IMR-90 (cell line): Measurements from ENCODE around the gene TXNDC12. TPM values are rescaled to one million over a fixed set of nuclear protein-coding genes. Genes with fewer than 3 reads are reported as not detected.

Experiments used
- ATAC-seq: fragments of 200-7000 bp; cut with Tn5 transposase; 2 replicates; pipeline ENCODE4 v1.9.1; 2020; ENCODE audit warnings: low read depth, mild to moderate bottlenecking, moderate library complexity
- BruUV-seq: library from RNA; stranded (reverse); fragments of 400-500 nt; replicated peaks from 2 replicates; lab custom pipeline; 2021; lab: Mats Ljungman, UMichigan
- CTCF ChIA-PET: fragments of 300-600 bp; formaldehyde crosslinking; extraction: SDS; loops from one replicate; lab custom pipeline; 2021; ENCODE audit warnings: antibody characterized with exemption; lab: Yijun Ruan, JAX
- POLR2A ChIA-PET: fragments of 300-600 bp; sonication (Branson Sonifier 250); formaldehyde crosslinking; loops from one replicate; lab custom pipeline; 2022; ENCODE audit warnings: antibody characterized with exemption; ENCODE audit not compliant: unreplicated experiment; lab: Charles Lee
- DNase-seq: peaks from one replicate; pipeline ENCODE4 v3.0.0; 2013
- H2AFZ ChIP-seq: replicated peaks from 2 replicates; pipeline ENCODE3; 2013; ENCODE audit warnings: low read length, mild to moderate bottlenecking; ENCODE audit not compliant: poor library complexity
- H2AK5ac ChIP-seq: 2 replicates; pipeline ENCODE4 v1.6.1; 2013; ENCODE audit warnings: low read depth, low read length, inconsistent platforms
- H2AK9ac ChIP-seq: replicated peaks from 2 replicates; pipeline ENCODE3; 2013; ENCODE audit warnings: mild to moderate bottlenecking, low read depth, low read length, moderate library complexity; ENCODE audit not compliant: poor library complexity
- H2BK120ac ChIP-seq: 2 replicates; pipeline ENCODE4 v1.6.1; 2013; ENCODE audit warnings: low read depth, low read length, inconsistent platforms
- H2BK15ac ChIP-seq: 3 replicates; pipeline ENCODE4 v1.6.1; 2013; ENCODE audit warnings: low read depth, low read length, inconsistent platforms
- H2BK20ac ChIP-seq: 2 replicates; pipeline ENCODE4 v1.6.1; 2013; ENCODE audit warnings: low read depth, mild to moderate bottlenecking, inconsistent platforms, low read length, moderate library complexity
- H2BK5ac ChIP-seq: 2 replicates; pipeline ENCODE4 v1.6.1; 2013; ENCODE audit warnings: mild to moderate bottlenecking, low read depth, low read length, inconsistent platforms; ENCODE audit not compliant: poor library complexity, severe bottlenecking
- H3K14ac ChIP-seq: replicated peaks from 2 replicates; pipeline ENCODE4 v1.6.1; 2013; ENCODE audit warnings: low read depth, low read length, inconsistent platforms
- H3K18ac ChIP-seq: 2 replicates; pipeline ENCODE4 v1.6.1; 2013; ENCODE audit warnings: low read depth, low read length, control low read depth
- H3K23ac ChIP-seq: 2 replicates; pipeline ENCODE4 v1.6.1; 2013; ENCODE audit warnings: low read depth, low read length, inconsistent platforms
- H3K27ac ChIP-seq: 2 replicates; pipeline ENCODE4 v1.5.1; 2013; ENCODE audit warnings: mild to moderate bottlenecking, control low read depth, low read length; ENCODE audit not compliant: insufficient read depth
- H3K27me3 ChIP-seq: 2 replicates; pipeline ENCODE4 v1.6.1; 2013; ENCODE audit warnings: low read length; ENCODE audit not compliant: control insufficient read depth, insufficient read depth
- H3K36me3 ChIP-seq: 2 replicates; pipeline ENCODE4 v1.6.1; 2013; ENCODE audit warnings: low read length, mixed read lengths; ENCODE audit not compliant: control insufficient read depth, insufficient read depth
- H3K4ac ChIP-seq: 2 replicates; pipeline ENCODE4 v1.6.1; 2013; ENCODE audit warnings: low read depth, low read length, inconsistent platforms
- H3K4me1 ChIP-seq: 2 replicates; pipeline ENCODE4 v1.6.1; 2013; ENCODE audit warnings: low read length, mixed read lengths; ENCODE audit not compliant: control insufficient read depth, insufficient read depth
- H3K4me2 ChIP-seq: 2 replicates; pipeline ENCODE4 v1.6.1; 2013; ENCODE audit warnings: low read depth, mild to moderate bottlenecking, control low read depth, low read length, moderate library complexity
- H3K4me3 ChIP-seq: 2 replicates; pipeline ENCODE4 v1.5.1; 2013; ENCODE audit warnings: low read depth, mild to moderate bottlenecking, control low read depth, low read length, moderate library complexity; ENCODE audit not compliant: insufficient read depth
- H3K56ac ChIP-seq: 2 replicates; pipeline ENCODE4 v1.6.1; 2013; ENCODE audit warnings: low read length, inconsistent platforms; ENCODE audit not compliant: insufficient read depth; ENCODE audit errors: extremely low read depth
- H3K79me1 ChIP-seq, 2 experiments: 2 replicates each; pipeline ENCODE4 v1.6.1; 2013; ENCODE audit warnings: low read length in 2 of 2, inconsistent platforms in 1 of 2, low read depth in 1 of 2
- H3K9ac ChIP-seq: 2 replicates; pipeline ENCODE4 v1.6.1; 2013; ENCODE audit warnings: low read depth, low read length, control low read depth
- H3K9me1 ChIP-seq: 2 replicates; pipeline ENCODE4 v1.6.1; 2013; ENCODE audit warnings: low read length, inconsistent platforms; ENCODE audit not compliant: insufficient read depth
- H3K9me3 ChIP-seq: 2 replicates; pipeline ENCODE4 v1.6.1; 2013; ENCODE audit warnings: low read length; ENCODE audit not compliant: control insufficient read depth, insufficient read depth
- H4K20me1 ChIP-seq: 2 replicates; pipeline ENCODE4 v1.6.1; 2013; ENCODE audit warnings: low read length, inconsistent platforms; ENCODE audit not compliant: insufficient read depth
- H4K5ac ChIP-seq: 2 replicates; pipeline ENCODE4 v1.6.1; 2013; ENCODE audit warnings: mild to moderate bottlenecking, low read depth, low read length, control low read depth
- H4K8ac ChIP-seq, 2 experiments: 2 replicates each; pipeline ENCODE4 v1.6.1; 2013; ENCODE audit warnings: low read depth in 2 of 2, low read length in 2 of 2, control low read depth in 1 of 2, inconsistent platforms in 1 of 2
- H4K91ac ChIP-seq: 2 replicates; pipeline ENCODE4 v1.6.1; 2013; ENCODE audit warnings: low read depth, low read length, inconsistent platforms; ENCODE audit not compliant: insufficient read depth
- CEBPB ChIP-seq: IDR thresholded peaks from 2 replicates; pipeline ENCODE4 v1.6.1; 2012; ENCODE audit warnings: low read depth, low read length, improper control_type of control experiment
- CHD1 ChIP-seq: IDR thresholded peaks from 2 replicates; pipeline ENCODE4 v1.6.1; 2012; ENCODE audit warnings: low read depth, low read length, improper control_type of control experiment
- CTCF ChIP-seq: conservative IDR thresholded peaks from 2 replicates; pipeline ENCODE4 v1.5.1; 2012; ENCODE audit warnings: mild to moderate bottlenecking, low read depth, low read length, improper control_type of control experiment
- FOS ChIP-seq: fragments of 150-350 bp; IDR thresholded peaks from 2 replicates; pipeline ENCODE4 v1.6.1; 2016; ENCODE audit warnings: low read depth, low read length
- NFE2L2 ChIP-seq: fragments of 150-350 bp; IDR thresholded peaks from 2 replicates; pipeline ENCODE4 v1.6.1; 2016; ENCODE audit warnings: low read depth, mild to moderate bottlenecking, low read length
- POLR2A ChIP-seq: IDR thresholded peaks from 2 replicates; pipeline ENCODE4 v1.6.1; 2012; ENCODE audit warnings: mild to moderate bottlenecking, low read depth, low read length
- SMC3 ChIP-seq: fragments of 150-350 bp; IDR thresholded peaks from 2 replicates; pipeline ENCODE4 v1.6.1; 2016; ENCODE audit warnings: low read depth, mild to moderate bottlenecking, antibody characterized with exemption, low read length, moderate library complexity
- WGBS, 2 experiments: methylation state at CpG; one replicate each; pipeline versions ENCODE4 v1.1.5 to v1.1.7; 2013; ENCODE audit warnings: missing lambda C conversion rate in 2 of 2; ENCODE audit not compliant: insufficient read length in 1 of 2; ENCODE audit errors: extremely low coverage in 2 of 2; 5-methylcytosine and 5-hydroxymethylcytosine counted together
- dilution Hi-C: fragments of 300-500 bp; cut with HindIII; formaldehyde crosslinking; loops from one replicate; pipeline ENCODE4 v1.14.3; 2018; ENCODE audit warnings: low sequenced_read_pairs; ENCODE audit not compliant: unreplicated experiment
- in situ Hi-C: fragments of 300-500 bp; cut with MboI; formaldehyde crosslinking; loops from 3 replicates; pipeline ENCODE4 v1.14.3; 2019; ENCODE audit warnings: low sequenced_read_pairs, inconsistent platforms, mixed read lengths
- intact Hi-C: fragments of 100-400 bp; cut with micrococcal nuclease; formaldehyde crosslinking; loops from 2 replicates; pipeline ENCODE4 v1.10.0; 2022
- polyA plus RNA-seq, 3 experiments: library from polyadenylated mRNA; depleted of rRNA; stranded (reverse); fragments of >200 nt; gene quantifications; 2 replicates each; pipeline ENCODE4 v1.2.3, GENCODE V29; 2012; ENCODE audit warnings: low replicate concordance in 1 of 3
- total RNA-seq: library from RNA; depleted of rRNA; stranded (reverse); fragments of >200 nt; gene quantifications from 2 replicates; pipeline ENCODE4 v1.2.3, GENCODE V29; 2012

Gene TXNDC12
- total and polyA plus RNA-seq, 2 of the 4 experiments (the other 2 are of a cell fraction) = 24.4 to 29.9 TPM

DNA sequence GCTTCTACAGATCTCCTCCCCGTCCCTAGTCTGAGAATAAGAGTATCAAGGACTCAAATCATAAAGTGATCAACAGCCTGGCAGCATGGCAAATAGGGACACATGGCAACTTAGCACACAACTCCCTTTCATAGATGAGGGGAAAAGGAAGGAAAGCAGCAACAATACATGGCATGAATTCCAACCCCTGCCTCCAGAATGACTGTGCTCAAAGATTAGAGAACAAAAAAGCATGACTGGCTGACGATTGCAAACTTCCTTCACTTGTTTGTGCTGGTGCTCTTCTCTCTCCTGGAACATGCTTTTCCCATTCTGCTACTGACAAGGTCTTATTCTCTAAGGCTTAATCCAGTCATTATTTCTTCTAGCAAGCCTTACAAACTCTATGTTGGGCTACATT lies 32.9 kb downstream of the TXNDC12 start:
- no CpG with 5 or more reads among the region's 2 CpGs for WGBS, 2 experiments
- TF ChIP-seq FOS (no peak), POLR2A (no peak), CHD1 (no peak), CTCF (no peak), NFE2L2 (no peak), SMC3 (no peak), CEBPB (no peak)
- H2BK5ac ChIP-seq = no peak overlapping the region

More for the DNA sequence above, 32.9 kb downstream of the TXNDC12 start:
- no TSS peak for BruUV-seq
- no peak overlapping the region for H3K4ac ChIP-seq
- H3K18ac ChIP-seq = no peak overlapping the region
- H4K5ac ChIP-seq = no peak overlapping the region
- H4K20me1 ChIP-seq = no peaks in the 10 kb centered on the region
- H4K91ac ChIP-seq = no peak overlapping the region
- POLR2A ChIA-PET = no interaction called here
- H2BK20ac ChIP-seq = no peak overlapping the region
- no peak overlapping the region for H3K9ac ChIP-seq
- CTCF ChIA-PET = interaction anchor here (0.7 kb wide), 1 partner anchor 174 kb away, joined by 3 read pairs; no protein-coding TSS in a partner anchor
- peak overlapping the region; percentile 19 for H2AK9ac ChIP-seq
- peaks cover 5% of the 10 kb centered on the region; the same call in 1 of the 2 replicates for H3K9me1 ChIP-seq
- in situ Hi-C loops (no loop called here), intact Hi-C loops (no loop called here), dilution Hi-C loops (no loop called here)
- H3K4me1 ChIP-seq = no peaks in the 10 kb centered on the region
- H2AFZ ChIP-seq = no peak overlapping the region
- no peaks in the 10 kb centered on the region for H3K27me3 ChIP-seq
- H3K9me3 ChIP-seq = no peaks in the 10 kb centered on the region
- H2AK5ac ChIP-seq = no peak overlapping the region
- H4K8ac ChIP-seq = no peak overlapping the region
- peaks cover 32% of the 10 kb centered on the region for H3K36me3 ChIP-seq
- no peak overlapping the region for H3K56ac ChIP-seq
- H2BK120ac ChIP-seq = no peak overlapping the region
- H3K27ac ChIP-seq = no peak overlapping the region
- no peak for DNase-seq
- peaks cover 0 to 4% of the 10 kb centered on the region in 2 experiments; a peak in 1 of 4 replicates for H3K79me1 ChIP-seq
- no peak overlapping the region for H3K23ac ChIP-seq
- no peak overlapping the region for H3K4me2 ChIP-seq
- H2BK15ac ChIP-seq = no peak overlapping the region
- H3K4me3 ChIP-seq = no peak overlapping the region
- ATAC-seq = no peak
- H3K14ac ChIP-seq = no peak overlapping the region
